Natural killer cell (primary cell): ENCODE data around the gene SYS1. TPM values are rescaled to one million over a fixed set of nuclear protein-coding genes. Genes with fewer than 3 reads are reported as not detected.

Experiments used
- ATAC-seq, 3 donors: fragments of 150-1000 bp in 2 of 3; fragments of 200-7000 bp in 1 of 3; cut with Tn5 transposase; 1 replicate in 1 of 3; 2 replicates in 2 of 3; pipeline ENCODE4 v1.10.0; 2021; ENCODE audit warnings: mild to moderate bottlenecking in 2 of 3, moderate library complexity in 2 of 3
- DNase-seq, 2 donors: peaks; one replicate each; pipeline versions ENCODE4 v3.0.0 to v3.0.0-alpha.2; 2013 to 2021; ENCODE audit warnings: mixed read lengths in 1 of 2
- H3K27ac ChIP-seq: one replicate; pipeline ENCODE4 v1.5.1; 2013; ENCODE audit warnings: mild to moderate bottlenecking, low read length
- H3K27me3 ChIP-seq: one replicate; pipeline ENCODE4 v1.6.1; 2013; ENCODE audit warnings: low read length; ENCODE audit not compliant: control insufficient read depth, insufficient read depth
- H3K36me3 ChIP-seq: one replicate; pipeline ENCODE4 v1.6.1; 2013; ENCODE audit warnings: low read length; ENCODE audit not compliant: control insufficient read depth, insufficient read depth
- H3K4me1 ChIP-seq: one replicate; pipeline ENCODE4 v1.6.1; 2013; ENCODE audit warnings: low read length; ENCODE audit not compliant: control insufficient read depth, insufficient read depth
- H3K4me3 ChIP-seq: one replicate; pipeline ENCODE4 v1.5.1; 2013; ENCODE audit warnings: low read length
- H3K9me3 ChIP-seq: one replicate; pipeline ENCODE4 v1.6.1; 2013; ENCODE audit warnings: low read length; ENCODE audit not compliant: control insufficient read depth, insufficient read depth
- H3K27ac Mint-ChIP-seq, 2 donors: one replicate each; pipeline ENCODE4 v1.8.0; 2022; ENCODE audit warnings: mild to moderate bottlenecking in 2 of 2, mixed read lengths in 2 of 2, moderate library complexity in 1 of 2
- H3K27me3 Mint-ChIP-seq, 2 donors: one replicate each; pipeline ENCODE4 v1.8.0; 2022; ENCODE audit warnings: low read depth in 2 of 2, mixed read lengths in 2 of 2
- H3K36me3 Mint-ChIP-seq: one replicate; pipeline ENCODE4 v1.8.0; 2022; ENCODE audit warnings: mixed read lengths
- H3K4me1 Mint-ChIP-seq, 2 donors: one replicate each; pipeline ENCODE4 v1.8.0; 2022; ENCODE audit warnings: mixed read lengths in 2 of 2
- H3K4me3 Mint-ChIP-seq: one replicate; pipeline ENCODE4 v1.8.0; 2022; ENCODE audit warnings: mild to moderate bottlenecking, moderate library complexity, mixed read lengths
- H3K9me3 Mint-ChIP-seq, 2 donors: one replicate each; pipeline ENCODE4 v1.8.0; 2022; ENCODE audit warnings: mixed read lengths in 2 of 2
- WGBS: methylation state at CpG from one replicate; pipeline ENCODE4 v1.1.7; 2013; ENCODE audit warnings: missing lambda C conversion rate; ENCODE audit not compliant: insufficient coverage; 5-methylcytosine and 5-hydroxymethylcytosine counted together
- intact Hi-C: fragments of 100-400 bp; cut with micrococcal nuclease; formaldehyde crosslinking; loops from one replicate; pipeline ENCODE4 v1.14.2; 2022
- total RNA-seq, 4 donors: library from RNA; stranded (reverse); fragments of 120-200 nt in 1 of 4; gene quantifications; one replicate each; pipeline versions ENCODE4 v1.2.3 to v1.2.4, GENCODE V29; 2013 to 2022
- TF ChIP-seq, protein P1 (sequence below): fragments of 200-600 bp; IDR thresholded peaks from one replicate; pipeline ENCODE4 v1.8.0; 2022; ENCODE audit warnings: antibody characterized with exemption

Gene SYS1
- total RNA-seq, 3 donors from 2014 or later (not counting 1 experiment from before 2014, with no cell fraction given), result 73.8 to 77.4 (median 74.0) TPM

GRCh38 chr20:45358282-45359068, 4.5 kb upstream of the SYS1 start:
- Histone ChIP-seq H3K4me3 (no peak overlapping the region), H3K9me3 (no peaks in the 10 kb centered on the region), H3K27ac (no peak overlapping the region), H3K4me1 (peaks cover 6% of the 10 kb centered on the region), H3K27me3 (no peaks in the 10 kb centered on the region), H3K36me3 (no peaks in the 10 kb centered on the region)
- DNase-seq, result no peak
- 54% methylated on average over 10 of the region's 10 CpGs for WGBS
- TF ChIP-seq, protein P1, sequence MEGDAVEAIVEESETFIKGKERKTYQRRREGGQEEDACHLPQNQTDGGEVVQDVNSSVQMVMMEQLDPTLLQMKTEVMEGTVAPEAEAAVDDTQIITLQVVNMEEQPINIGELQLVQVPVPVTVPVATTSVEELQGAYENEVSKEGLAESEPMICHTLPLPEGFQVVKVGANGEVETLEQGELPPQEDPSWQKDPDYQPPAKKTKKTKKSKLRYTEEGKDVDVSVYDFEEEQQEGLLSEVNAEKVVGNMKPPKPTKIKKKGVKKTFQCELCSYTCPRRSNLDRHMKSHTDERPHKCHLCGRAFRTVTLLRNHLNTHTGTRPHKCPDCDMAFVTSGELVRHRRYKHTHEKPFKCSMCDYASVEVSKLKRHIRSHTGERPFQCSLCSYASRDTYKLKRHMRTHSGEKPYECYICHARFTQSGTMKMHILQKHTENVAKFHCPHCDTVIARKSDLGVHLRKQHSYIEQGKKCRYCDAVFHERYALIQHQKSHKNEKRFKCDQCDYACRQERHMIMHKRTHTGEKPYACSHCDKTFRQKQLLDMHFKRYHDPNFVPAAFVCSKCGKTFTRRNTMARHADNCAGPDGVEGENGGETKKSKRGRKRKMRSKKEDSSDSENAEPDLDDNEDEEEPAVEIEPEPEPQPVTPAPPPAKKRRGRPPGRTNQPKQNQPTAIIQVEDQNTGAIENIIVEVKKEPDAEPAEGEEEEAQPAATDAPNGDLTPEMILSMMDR, result no peak
- no peak overlapping the region for H3K4me3 Mint-ChIP-seq
- intact Hi-C loops, result loop anchor here (10.0 kb wide), 1 partner anchor 64 kb away; no protein-coding TSS in a partner anchor
- H3K36me3 Mint-ChIP-seq, result no peaks in the 10 kb centered on the region
- H3K9me3 Mint-ChIP-seq, result no peaks in the 10 kb centered on the region
- ATAC-seq, result no peak
- no peak overlapping the region for H3K27ac Mint-ChIP-seq
- H3K27me3 Mint-ChIP-seq, result no peaks in the 10 kb centered on the region
- H3K4me1 Mint-ChIP-seq, result peaks cover 10 to 11% of the 10 kb centered on the region in 2 donors

- no peak overlapping the region for H3K27ac ChIP-seq
- no peaks in the 10 kb centered on the region for H3K9me3 ChIP-seq
- Mint-ChIP-seq H3K4me3 (no peak overlapping the region), H3K27me3 (no peaks in the 10 kb centered on the region), H3K36me3 (no peaks in the 10 kb centered on the region), H3K9me3 (no peaks in the 10 kb centered on the region), H3K4me1 (peaks cover 16% of the 10 kb centered on the region in 2 donors), H3K27ac (no peak overlapping the region)
- no peaks in the 10 kb centered on the region for H3K27me3 ChIP-seq
- DNase-seq (no peak), ATAC-seq (no peak)
- H3K4me1 ChIP-seq, result peaks cover 12% of the 10 kb centered on the region
- intact Hi-C loops, result loop anchor here (10.0 kb wide), 1 partner anchor 64 kb away; no protein-coding TSS in a partner anchor
- WGBS, result 94% methylated on average over 7 of the region's 7 CpGs
- TF ChIP-seq, protein P1, result no peak
- no peaks in the 10 kb centered on the region for H3K36me3 ChIP-seq
- H3K4me3 ChIP-seq, result no peak overlapping the region
Observed at GRCh38 chr20:45359069-45359405, 3.9 kb upstream of the SYS1 start.

DNA sequence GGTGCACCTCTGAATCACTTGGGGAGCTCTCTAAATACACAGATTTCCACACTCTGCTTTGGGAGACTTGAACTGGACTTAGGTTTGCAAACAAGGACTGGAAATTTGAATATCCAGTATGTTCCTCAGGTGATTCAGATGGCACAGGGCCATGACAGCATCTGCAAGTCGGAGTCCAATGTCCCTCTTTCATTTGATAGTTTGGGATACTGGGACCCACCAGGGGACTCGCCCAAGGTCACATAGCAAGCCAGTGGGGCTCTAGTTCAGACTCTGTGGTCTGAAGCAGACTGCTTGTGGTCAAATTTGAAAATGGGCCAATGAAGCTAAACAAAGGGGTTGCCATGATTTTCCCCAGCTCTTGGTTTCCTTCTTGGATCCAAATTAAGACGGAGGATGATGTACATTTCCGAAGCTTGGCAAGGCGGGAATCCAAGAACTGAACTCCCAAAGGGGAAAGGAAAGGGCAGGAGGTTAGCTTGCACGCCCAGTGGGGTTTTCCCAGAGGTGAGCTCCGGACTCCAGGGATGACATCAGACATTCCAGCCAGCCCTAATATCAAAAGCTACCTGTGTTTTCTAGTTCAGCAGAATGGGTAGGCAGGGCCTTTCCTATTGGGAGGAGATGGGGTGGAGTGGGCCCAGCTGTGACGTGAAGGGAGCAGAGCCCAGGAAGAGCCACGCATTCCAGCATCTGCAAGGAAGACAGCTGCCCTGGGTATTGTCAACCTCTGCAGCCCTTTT, 3.4 kb upstream of the SYS1 start:
- Histone ChIP-seq H3K9me3 (no peaks in the 10 kb centered on the region), H3K4me1 (peaks cover 14% of the 10 kb centered on the region), H3K4me3 (no peak overlapping the region), H3K27ac (no peak overlapping the region), H3K36me3 (no peaks in the 10 kb centered on the region), H3K27me3 (no peaks in the 10 kb centered on the region)
- no peaks in the 10 kb centered on the region for H3K27me3 Mint-ChIP-seq
- ATAC-seq (no peak), DNase-seq (no peak)
- H3K9me3 Mint-ChIP-seq, result no peaks in the 10 kb centered on the region
- no peak overlapping the region for H3K4me3 Mint-ChIP-seq
- H3K36me3 Mint-ChIP-seq, result no peaks in the 10 kb centered on the region
- TF ChIP-seq, protein P1, result no peak
- no peak overlapping the region for H3K27ac Mint-ChIP-seq
- WGBS, result 90% methylated on average over 9 of the region's 9 CpGs
- peaks cover 18 to 22% of the 10 kb centered on the region in 2 donors for H3K4me1 Mint-ChIP-seq
- intact Hi-C loops, result loop anchor here (10.0 kb wide), 1 partner anchor 65 kb away; no protein-coding TSS in a partner anchor
